Prostate gland (tissue), 2 donors: ENCODE measurements around the gene KRTAP6-2.

Source experiments
- CTCF ChIP-seq, 4 experiments: fragments of 200-600 bp in 2 of 4; fragments of 450-650 bp in 2 of 4; sonication (generic) in 2 of 4; IDR thresholded peaks; 1 replicate in 3 of 4; 2 replicates in 1 of 4; pipeline ENCODE4 v1.5.1; 2016 to 2019; ENCODE audit warnings: antibody characterized with exemption in 4 of 4, mild to moderate bottlenecking in 2 of 4, moderate library complexity in 2 of 4
- POLR2A ChIP-seq: fragments of 450-650 bp; IDR thresholded peaks from one replicate; pipeline ENCODE4 v1.6.1; 2016; ENCODE audit warnings: antibody characterized with exemption, mild to moderate bottlenecking

DNA sequence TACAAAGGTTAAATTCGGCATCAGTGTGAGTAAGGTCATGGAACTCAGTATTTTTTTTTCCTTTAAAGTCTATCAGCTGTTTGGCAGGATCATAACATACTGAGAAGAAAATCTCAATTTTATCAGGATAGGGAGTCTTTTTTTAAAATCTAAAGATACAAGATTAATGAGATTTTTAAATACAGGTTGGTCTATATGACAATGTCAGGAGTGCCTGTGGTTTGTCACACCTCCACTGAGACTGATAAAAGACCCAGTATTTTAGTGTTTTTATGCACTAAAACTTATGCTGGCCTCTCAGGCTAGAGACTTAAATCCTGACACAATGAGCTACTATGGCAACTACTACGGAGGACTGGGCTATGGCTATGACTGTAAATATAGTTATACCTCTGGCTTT is 43.9 kb upstream of the KRTAP6-2 start, which contains the start of gene KRTAP20-3:
- no peak for TF ChIP-seq CTCF (IDR thresholded peaks at IDR 0.05)
- no peak for TF ChIP-seq POLR2A
